Endodermal cell (in vitro differentiated cells): ENCODE results near the gene TBC1D4. TPM values are rescaled to one million over a fixed set of nuclear protein-coding genes. Genes with fewer than 3 reads are reported as not detected.

Source experiments
- DNase-seq: peaks from one replicate; pipeline ENCODE4 v3.0.0-alpha.2; 2017
- H3K27ac ChIP-seq: 2 replicates; pipeline ENCODE4 v1.5.1; 2013; ENCODE audit warnings: mild to moderate bottlenecking, low read depth, low read length, moderate library complexity
- H3K27me3 ChIP-seq: 2 replicates; pipeline ENCODE4 v1.6.1; 2013; ENCODE audit warnings: mild to moderate bottlenecking, low read length, moderate library complexity; ENCODE audit not compliant: insufficient read depth, control insufficient read depth, poor library complexity, severe bottlenecking
- H3K36me3 ChIP-seq: 2 replicates; pipeline ENCODE4 v1.7.0; 2013; ENCODE audit warnings: mild to moderate bottlenecking, low read length, moderate library complexity; ENCODE audit not compliant: control insufficient read depth, insufficient read depth
- H3K4me1 ChIP-seq: one replicate; pipeline ENCODE4 v1.7.0; 2013; ENCODE audit warnings: low read length; ENCODE audit not compliant: control insufficient read depth, insufficient read depth
- H3K4me3 ChIP-seq: 2 replicates; pipeline ENCODE4 v1.5.1; 2013; ENCODE audit warnings: mild to moderate bottlenecking, low read length, moderate library complexity
- H3K9ac ChIP-seq: 2 replicates; pipeline ENCODE4 v1.6.1; 2013; ENCODE audit warnings: mild to moderate bottlenecking, low read length, moderate library complexity; ENCODE audit not compliant: poor library complexity, severe bottlenecking; ENCODE audit errors: extremely low read depth
- H3K9me3 ChIP-seq: 2 replicates; pipeline ENCODE4 v1.6.1; 2013; ENCODE audit warnings: mild to moderate bottlenecking, low read length, moderate library complexity; ENCODE audit not compliant: control insufficient read depth
- H3K27ac Mint-ChIP-seq: 2 replicates; pipeline ENCODE4 v1.8.0; 2020; ENCODE audit warnings: mixed read lengths
- H3K27me3 Mint-ChIP-seq: 2 replicates; pipeline ENCODE4 v1.8.0; 2021; ENCODE audit warnings: mild to moderate bottlenecking, mixed read lengths; ENCODE audit not compliant: insufficient read depth
- H3K36me3 Mint-ChIP-seq: 2 replicates; pipeline ENCODE4 v1.8.0; 2020; ENCODE audit warnings: low read depth, mixed read lengths
- H3K4me1 Mint-ChIP-seq: 2 replicates; pipeline ENCODE4 v1.8.0; 2020; ENCODE audit warnings: mixed read lengths
- H3K4me3 Mint-ChIP-seq: 2 replicates; pipeline ENCODE4 v1.8.0; 2020; ENCODE audit warnings: mild to moderate bottlenecking, moderate library complexity, mixed read lengths
- H3K9me3 Mint-ChIP-seq: 2 replicates; pipeline ENCODE4 v1.8.0; 2020; ENCODE audit warnings: mild to moderate bottlenecking, mixed read lengths
- WGBS, 2 experiments: methylation state at CpG; one replicate each; pipeline versions ENCODE4 v1.1.5 to v1.1.7; 2013; ENCODE audit warnings: missing lambda C conversion rate in 2 of 2, mixed read lengths in 1 of 2; ENCODE audit not compliant: insufficient coverage in 1 of 2, insufficient read length in 1 of 2; 5-methylcytosine and 5-hydroxymethylcytosine counted together
- total RNA-seq, 2 donors: library from RNA; stranded (reverse); fragmentation: NEBNext Ultra II Directional in 1 of 2; extraction: Animal tissue kit (Norgen Biotek cat#: 25700) in 1 of 2; gene quantifications; 2 replicates in 1 of 2; 3 replicates in 1 of 2; pipeline ENCODE4 v1.2.1, GENCODE V29; 2021
- TF ChIP-seq, protein P1 (sequence below): fragments of 200-600 bp; sonication (generic); conservative IDR thresholded peaks from 2 replicates; pipeline ENCODE4 v1.5.0; 2021; ENCODE audit warnings: antibody characterized with exemption, mild to moderate bottlenecking

Gene TBC1D4
- total RNA-seq, 2 donors from 2014 or later: 3.2 to 4.7 TPM

GRCh38 chr13:75373988-75374387, 108.0 kb downstream of the TBC1D4 start:
- Mint-ChIP-seq H3K4me1 (no peaks in the 10 kb centered on the region), H3K9me3 (no peaks in the 10 kb centered on the region), H3K36me3 (no peaks in the 10 kb centered on the region), H3K4me3 (no peak overlapping the region), H3K27ac (no peak overlapping the region), H3K27me3 (no peaks in the 10 kb centered on the region)
- TF ChIP-seq, protein P1, sequence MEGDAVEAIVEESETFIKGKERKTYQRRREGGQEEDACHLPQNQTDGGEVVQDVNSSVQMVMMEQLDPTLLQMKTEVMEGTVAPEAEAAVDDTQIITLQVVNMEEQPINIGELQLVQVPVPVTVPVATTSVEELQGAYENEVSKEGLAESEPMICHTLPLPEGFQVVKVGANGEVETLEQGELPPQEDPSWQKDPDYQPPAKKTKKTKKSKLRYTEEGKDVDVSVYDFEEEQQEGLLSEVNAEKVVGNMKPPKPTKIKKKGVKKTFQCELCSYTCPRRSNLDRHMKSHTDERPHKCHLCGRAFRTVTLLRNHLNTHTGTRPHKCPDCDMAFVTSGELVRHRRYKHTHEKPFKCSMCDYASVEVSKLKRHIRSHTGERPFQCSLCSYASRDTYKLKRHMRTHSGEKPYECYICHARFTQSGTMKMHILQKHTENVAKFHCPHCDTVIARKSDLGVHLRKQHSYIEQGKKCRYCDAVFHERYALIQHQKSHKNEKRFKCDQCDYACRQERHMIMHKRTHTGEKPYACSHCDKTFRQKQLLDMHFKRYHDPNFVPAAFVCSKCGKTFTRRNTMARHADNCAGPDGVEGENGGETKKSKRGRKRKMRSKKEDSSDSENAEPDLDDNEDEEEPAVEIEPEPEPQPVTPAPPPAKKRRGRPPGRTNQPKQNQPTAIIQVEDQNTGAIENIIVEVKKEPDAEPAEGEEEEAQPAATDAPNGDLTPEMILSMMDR: no peak
- no peak for DNase-seq
- Histone ChIP-seq H3K27ac (no peak overlapping the region), H3K4me3 (no peak overlapping the region), H3K36me3 (no peaks in the 10 kb centered on the region), H3K4me1 (no peaks in the 10 kb centered on the region), H3K27me3 (no peaks in the 10 kb centered on the region), H3K9ac (no peak overlapping the region), H3K9me3 (no peaks in the 10 kb centered on the region)
- WGBS, 2 experiments: 57 to 79% methylated on average over 2 to 5 of the region's 5 CpGs

- H3K36me3 Mint-ChIP-seq: no peaks in the 10 kb centered on the region
- no peak overlapping the region for H3K27ac ChIP-seq
- WGBS, 2 experiments: 84 to 91% methylated on average over 10 to 12 of the region's 13 CpGs
- no peak for DNase-seq
- H3K27me3 ChIP-seq: no peaks in the 10 kb centered on the region
- no peaks in the 10 kb centered on the region for H3K9me3 ChIP-seq
- H3K4me1 ChIP-seq: no peaks in the 10 kb centered on the region
- H3K27me3 Mint-ChIP-seq: no peaks in the 10 kb centered on the region
- H3K36me3 ChIP-seq: no peaks in the 10 kb centered on the region
- H3K9ac ChIP-seq: no peak overlapping the region
- TF ChIP-seq, protein P1: no peak
- no peak overlapping the region for H3K4me3 ChIP-seq
- no peaks in the 10 kb centered on the region for H3K4me1 Mint-ChIP-seq
- no peak overlapping the region for H3K27ac Mint-ChIP-seq
- no peak overlapping the region for H3K4me3 Mint-ChIP-seq
- H3K9me3 Mint-ChIP-seq: no peaks in the 10 kb centered on the region
Measured at GRCh38 chr13:75372923-75373841, 108.8 kb downstream of the TBC1D4 start.

GRCh38 chr13:75372517-75372916, 109.5 kb downstream of the TBC1D4 start:
- H3K4me1 ChIP-seq: no peaks in the 10 kb centered on the region
- H3K9me3 Mint-ChIP-seq: no peaks in the 10 kb centered on the region
- H3K27me3 ChIP-seq: no peaks in the 10 kb centered on the region
- H3K36me3 ChIP-seq: no peaks in the 10 kb centered on the region
- H3K9me3 ChIP-seq: no peaks in the 10 kb centered on the region
- H3K4me3 Mint-ChIP-seq: no peak overlapping the region
- H3K9ac ChIP-seq: no peak overlapping the region
- WGBS, 2 experiments: 71 to 78% methylated on average over 1 of the region's 1 CpG
- TF ChIP-seq, protein P1: peak; percentile 82
- no peak overlapping the region for H3K27ac Mint-ChIP-seq
- no peak overlapping the region for H3K27ac ChIP-seq
- no peak overlapping the region for H3K4me3 ChIP-seq
- no peaks in the 10 kb centered on the region for H3K4me1 Mint-ChIP-seq
- no peak for DNase-seq
- H3K27me3 Mint-ChIP-seq: no peaks in the 10 kb centered on the region
- no peaks in the 10 kb centered on the region for H3K36me3 Mint-ChIP-seq
